GM23248 (cell line): Measurements from ENCODE around the gene IQSEC1. TPM values are rescaled to one million over a fixed set of nuclear protein-coding genes. Genes with fewer than 3 reads are reported as not detected.

ENCODE experiments used
- DNase-seq: peaks from one replicate; pipeline ENCODE4 v3.0.0-alpha.2; 2015
- H2AFZ ChIP-seq: fragments of 200-600 bp; sonication (generic); 2 replicates; pipeline ENCODE4 v1.6.1; 2016; ENCODE audit warnings: antibody characterized with exemption
- H3F3A ChIP-seq: fragments of 200-600 bp; sonication (generic); 2 replicates; pipeline ENCODE4 v1.6.1; 2016; ENCODE audit warnings: mild to moderate bottlenecking, antibody characterized with exemption, mixed run types; ENCODE audit not compliant: insufficient read depth
- H3K27ac ChIP-seq: fragments of 200-600 bp; sonication (generic); 2 replicates; pipeline ENCODE4 v1.5.1; 2016; ENCODE audit warnings: mild to moderate bottlenecking
- H3K27me3 ChIP-seq: fragments of 200-600 bp; sonication (generic); replicated peaks from 2 replicates; pipeline ENCODE4 v1.6.1; 2016; ENCODE audit warnings: mild to moderate bottlenecking; ENCODE audit not compliant: insufficient read depth
- H3K36me3 ChIP-seq: fragments of 200-600 bp; sonication (generic); 2 replicates; pipeline ENCODE4 v1.6.1; 2016; ENCODE audit warnings: low read depth, mild to moderate bottlenecking
- H3K4me1 ChIP-seq: fragments of 200-600 bp; sonication (generic); 2 replicates; pipeline ENCODE4 v1.6.1; 2016; ENCODE audit warnings: mild to moderate bottlenecking; ENCODE audit not compliant: insufficient read depth
- H3K4me2 ChIP-seq: fragments of 200-600 bp; sonication (generic); one replicate; pipeline ENCODE4 v1.6.1; 2016; ENCODE audit warnings: mild to moderate bottlenecking; ENCODE audit not compliant: unreplicated experiment
- H3K4me3 ChIP-seq: fragments of 200-600 bp; sonication (generic); 2 replicates; pipeline ENCODE4 v1.5.1; 2016; ENCODE audit warnings: mild to moderate bottlenecking
- H3K79me2 ChIP-seq: fragments of 200-600 bp; sonication (generic); 2 replicates; pipeline ENCODE4 v1.6.1; 2016; ENCODE audit warnings: mild to moderate bottlenecking; ENCODE audit not compliant: insufficient read depth
- H3K9ac ChIP-seq: fragments of 200-600 bp; sonication (generic); 2 replicates; pipeline ENCODE4 v1.6.1; 2016; ENCODE audit warnings: mild to moderate bottlenecking
- H3K9me2 ChIP-seq: fragments of 200-600 bp; sonication (generic); 2 replicates; pipeline ENCODE4 v1.6.1; 2016; ENCODE audit warnings: mixed run types, mild to moderate bottlenecking, moderate library complexity; ENCODE audit not compliant: insufficient read depth
- H3K9me3 ChIP-seq: fragments of 200-600 bp; sonication (generic); one replicate; pipeline ENCODE4 v1.6.1; 2017; ENCODE audit warnings: low read depth
- H4K20me1 ChIP-seq: fragments of 200-600 bp; sonication (generic); 2 replicates; pipeline ENCODE4 v1.6.0; 2016; ENCODE audit not compliant: insufficient read depth
- EZH2 ChIP-seq: fragments of 200-600 bp; sonication (generic); IDR thresholded peaks from 2 replicates; pipeline ENCODE4 v1.6.1; 2018; ENCODE audit warnings: antibody characterized with exemption, mild to moderate bottlenecking; ENCODE audit not compliant: insufficient read depth, poor library complexity, severe bottlenecking
- EZH2phosphoT487 ChIP-seq: fragments of 200-600 bp; sonication (generic); IDR thresholded peaks from 2 replicates; pipeline ENCODE4 v1.6.1; 2018; ENCODE audit warnings: antibody characterized with exemption, moderate library complexity, mild to moderate bottlenecking, low read depth; ENCODE audit not compliant: insufficient read depth
- WGBS, 2 experiments: methylation state at CpG; one replicate each; pipeline ENCODE4 v1.1.6; 2015 to 2017; ENCODE audit warnings: low lambda C conversion rate in 2 of 2, low coverage in 1 of 2; ENCODE audit errors: missing lambda C conversion rate in 2 of 2; 5-methylcytosine and 5-hydroxymethylcytosine counted together
- in situ Hi-C: fragments of 300-500 bp; cut with MboI; formaldehyde crosslinking; loops from 2 replicates; pipeline ENCODE4 v1.15.0; 2020
- polyA plus RNA-seq: library from polyadenylated mRNA; unstranded; fragments of >200 nt; fragmentation: Nextera tagmentation; extraction: Ambion mirVana; gene quantifications from 2 replicates; pipeline ENCODE4 v1.2.1, GENCODE V29; 2016
- total RNA-seq: library from RNA; depleted of rRNA; stranded (reverse); fragments of >200 nt; shearing (Covaris generic); gene quantifications from 2 replicates; pipeline ENCODE4 v1.2.3, GENCODE V29; 2014

IQSEC1 gene
- total and polyA plus RNA-seq, 2 experiments from 2014 or later = 5.1 to 21.6 TPM

GRCh38 chr3:12908859-12909258, 164.4 kb downstream of the IQSEC1 start:
- H3K27ac ChIP-seq = no peak overlapping the region
- no peak for DNase-seq
- no peaks in the 10 kb centered on the region for H3F3A ChIP-seq
- H3K9ac ChIP-seq = no peak overlapping the region
- TF ChIP-seq EZH2phosphoT487 (no peak), EZH2 (no peak)
- H3K79me2 ChIP-seq = no peaks in the 10 kb centered on the region
- no peaks in the 10 kb centered on the region for H3K9me2 ChIP-seq
- in situ Hi-C loops = no loop called here
- H2AFZ ChIP-seq = no peak overlapping the region
- no peaks in the 10 kb centered on the region for H3K4me1 ChIP-seq
- no peaks in the 10 kb centered on the region for H3K27me3 ChIP-seq
- no peaks in the 10 kb centered on the region; the same call in 1 of the 2 replicates for H3K36me3 ChIP-seq
- no peaks in the 10 kb centered on the region for H3K9me3 ChIP-seq
- H4K20me1 ChIP-seq = no peaks in the 10 kb centered on the region
- WGBS, 2 experiments = 95 to 99% methylated on average over 6 to 7 of the region's 7 CpGs
- no peak overlapping the region for H3K4me2 ChIP-seq
- no peak overlapping the region for H3K4me3 ChIP-seq

- Histone ChIP-seq H3K9me2 (no peaks in the 10 kb centered on the region), H3K4me3 (no peak overlapping the region), H3F3A (no peaks in the 10 kb centered on the region), H3K79me2 (no peaks in the 10 kb centered on the region), H3K4me1 (no peaks in the 10 kb centered on the region), H3K4me2 (no peak overlapping the region), H3K36me3 (no peaks in the 10 kb centered on the region; the same call in 1 of the 2 replicates), H3K9me3 (no peaks in the 10 kb centered on the region), H3K27ac (no peak overlapping the region), H3K27me3 (no peaks in the 10 kb centered on the region), H4K20me1 (no peaks in the 10 kb centered on the region), H3K9ac (no peak overlapping the region), H2AFZ (no peak overlapping the region)
- in situ Hi-C loops = no loop called here
- DNase-seq = no peak
- no peak for TF ChIP-seq EZH2phosphoT487
- no peak for TF ChIP-seq EZH2
- 91 to 94% methylated on average over 27 to 28 of the region's 28 CpGs for WGBS, 2 experiments
Observed at GRCh38 chr3:12908136-12908730, 165.0 kb downstream of the IQSEC1 start.

- WGBS, 2 experiments = 96 to 97% methylated on average over 18 of the region's 18 CpGs
- H3K9ac ChIP-seq = no peak overlapping the region
- H2AFZ ChIP-seq = no peak overlapping the region
- no peak overlapping the region for H3K27ac ChIP-seq
- H3K79me2 ChIP-seq = no peaks in the 10 kb centered on the region
- no peaks in the 10 kb centered on the region for H3K9me3 ChIP-seq
- no peak overlapping the region for H3K4me3 ChIP-seq
- no peak overlapping the region for H3K4me2 ChIP-seq
- TF ChIP-seq EZH2phosphoT487 = no peak
- no peak for TF ChIP-seq EZH2
- no peak for DNase-seq
- H4K20me1 ChIP-seq = no peaks in the 10 kb centered on the region
- no peaks in the 10 kb centered on the region for H3K4me1 ChIP-seq
- no peaks in the 10 kb centered on the region for H3K9me2 ChIP-seq
- in situ Hi-C loops = no loop called here
- no peaks in the 10 kb centered on the region for H3K27me3 ChIP-seq
- no peaks in the 10 kb centered on the region; the same call in 1 of the 2 replicates for H3K36me3 ChIP-seq
- no peaks in the 10 kb centered on the region for H3F3A ChIP-seq
Observed at GRCh38 chr3:12907729-12908128, 165.5 kb downstream of the IQSEC1 start.

- no peak for DNase-seq
- Histone ChIP-seq H3K27me3 (no peaks in the 10 kb centered on the region), H3K4me1 (no peaks in the 10 kb centered on the region), H3K4me3 (no peak overlapping the region), H3K4me2 (no peak overlapping the region), H3K9me2 (no peaks in the 10 kb centered on the region), H3K36me3 (no peaks in the 10 kb centered on the region; the same call in 1 of the 2 replicates), H3K9ac (no peak overlapping the region), H3K9me3 (no peaks in the 10 kb centered on the region), H3F3A (no peaks in the 10 kb centered on the region), H3K79me2 (no peaks in the 10 kb centered on the region), H3K27ac (no peak overlapping the region), H2AFZ (no peak overlapping the region), H4K20me1 (no peaks in the 10 kb centered on the region)
- WGBS, 2 experiments = 87 to 98% methylated on average over 13 to 16 of the region's 16 CpGs
- in situ Hi-C loops = no loop called here
- no peak for TF ChIP-seq EZH2
- no peak for TF ChIP-seq EZH2phosphoT487
Observed at GRCh38 chr3:12907296-12907695, 165.9 kb downstream of the IQSEC1 start.
